HepG2 (cell line): ENCODE data around the gene MXRA7. TPM values are rescaled to one million over a fixed set of nuclear protein-coding genes. Genes with fewer than 3 reads are reported as not detected.

Experiments used
- AGO2 ChIP-seq: fragments of 200-400 bp; formaldehyde crosslinking; optimal IDR thresholded peaks from 2 replicates; pipeline ENCODE3; 2017; ENCODE audit warnings: mild to moderate bottlenecking, low read depth, low read length, moderate library complexity
- CREM ChIP-seq, 2 experiments: sonication (generic) in 1 of 2; formaldehyde crosslinking in 1 of 2; IDR thresholded peaks; 2 replicates each; pipeline versions ENCODE4 v1.4.0 to v1.6.1; 2016 to 2020; ENCODE audit warnings: antibody characterized with exemption in 1 of 2, mild to moderate bottlenecking in 1 of 2, missing genetic modification reagents in 1 of 2
- EEA1 ChIP-seq: sonication (generic); formaldehyde crosslinking; IDR thresholded peaks from 2 replicates; pipeline ENCODE4 v1.5.1; 2020; ENCODE audit warnings: mild to moderate bottlenecking, missing genetic modification reagents, borderline replicate concordance
- EHMT2 ChIP-seq: fragments of 200-600 bp; sonication (generic); IDR thresholded peaks from 2 replicates; pipeline ENCODE4 v1.7.0; 2017; ENCODE audit warnings: antibody characterized with exemption, low read depth, low read length, borderline replicate concordance
- ELF4 ChIP-seq: sonication (generic); formaldehyde crosslinking; IDR thresholded peaks from 2 replicates; pipeline ENCODE4 v1.5.0; 2020; ENCODE audit warnings: missing genetic modification reagents, mild to moderate bottlenecking, moderate library complexity, borderline replicate concordance
- FOXC1 ChIP-seq: sonication (generic); formaldehyde crosslinking; IDR thresholded peaks from 2 replicates; pipeline ENCODE4 v1.8.0; 2022; ENCODE audit warnings: mild to moderate bottlenecking, missing genetic modification reagents, borderline replicate concordance
- ISL2 ChIP-seq: sonication (generic); formaldehyde crosslinking; IDR thresholded peaks from 2 replicates; pipeline ENCODE4 v1.5.0; 2020; ENCODE audit warnings: missing genetic modification reagents
- KDM6A ChIP-seq: IDR thresholded peaks from 2 replicates; pipeline ENCODE4 v1.6.1; 2016; ENCODE audit warnings: low read depth
- NFYB ChIP-seq: sonication (generic); formaldehyde crosslinking; IDR thresholded peaks from 2 replicates; pipeline ENCODE4 v1.4.0; 2020; ENCODE audit warnings: missing genetic modification reagents
- POGZ ChIP-seq: sonication (generic); formaldehyde crosslinking; IDR thresholded peaks from 2 replicates; pipeline ENCODE4 v1.4.0; 2020; ENCODE audit warnings: mild to moderate bottlenecking, missing genetic modification reagents
- RFX5 ChIP-seq: IDR thresholded peaks from 2 replicates; pipeline ENCODE4 v1.6.1; 2011; ENCODE audit warnings: low read depth, low read length, improper control_type of control experiment
- ZBTB34 ChIP-seq: sonication (generic); formaldehyde crosslinking; IDR thresholded peaks from 2 replicates; pipeline ENCODE4 v1.8.0; 2022; ENCODE audit warnings: mild to moderate bottlenecking, missing genetic modification reagents
- ZNF17 ChIP-seq: sonication (generic); formaldehyde crosslinking; IDR thresholded peaks from 2 replicates; pipeline ENCODE4 v1.5.0; 2020; ENCODE audit warnings: mild to moderate bottlenecking, missing genetic modification reagents
- ZNF180 ChIP-seq: sonication (generic); formaldehyde crosslinking; IDR thresholded peaks from 2 replicates; pipeline ENCODE4 v1.4.0; 2020; ENCODE audit warnings: low read depth, missing genetic modification reagents, borderline replicate concordance
- ZNF468 ChIP-seq: sonication (generic); formaldehyde crosslinking; IDR thresholded peaks from 2 replicates; pipeline ENCODE4 v1.8.0; 2022; ENCODE audit warnings: mild to moderate bottlenecking, moderate library complexity, missing genetic modification reagents
- ZNF674 ChIP-seq: sonication (generic); formaldehyde crosslinking; IDR thresholded peaks from 2 replicates; pipeline ENCODE4 v1.5.0; 2020; ENCODE audit warnings: low read depth, mild to moderate bottlenecking, missing genetic modification reagents
- ZNF776 ChIP-seq: sonication (generic); formaldehyde crosslinking; IDR thresholded peaks from 2 replicates; pipeline ENCODE4 v1.4.0; 2020; ENCODE audit warnings: mild to moderate bottlenecking, missing genetic modification reagents
- ZSCAN12 ChIP-seq: sonication (generic); formaldehyde crosslinking; IDR thresholded peaks from 2 replicates; pipeline ENCODE4 v1.9.0; 2021; ENCODE audit warnings: mild to moderate bottlenecking, missing genetic modification reagents
- polyA plus RNA-seq, 8 experiments: library from polyadenylated mRNA; depleted of rRNA in 3 of 8; stranded (reverse) in 7 of 8; unstranded in 1 of 8; fragments of >200 nt; fragmentation: Illumina TruSeq in 4 of 8; extraction: Trizol in 4 of 8; gene quantifications; 2 replicates each; pipeline versions ENCODE4 v1.2.1 to v1.2.3, GENCODE V29; 2011 to 2016; ENCODE audit warnings: low read depth in 4 of 8, missing spikeins in 1 of 8, mixed read lengths in 1 of 8; ENCODE audit not compliant: insufficient read depth in 1 of 8
- total RNA-seq, 5 experiments: library from RNA; depleted of rRNA; stranded (reverse); fragments of >200 nt; fragmentation: Illumina TruSeq; extraction: Trizol; gene quantifications; 2 replicates each; pipeline ENCODE4 v1.2.3, GENCODE V29; 2016; ENCODE audit warnings: low read depth in 1 of 5
- TF ChIP-seq, protein P1 (sequence below): sonication (generic); formaldehyde crosslinking; IDR thresholded peaks from 2 replicates; pipeline ENCODE4 v1.5.1; 2020; ENCODE audit warnings: mild to moderate bottlenecking, missing genetic modification reagents, borderline replicate concordance
- TF ChIP-seq, protein P2 (sequence below): fragments of 450-650 bp; IDR thresholded peaks from 2 replicates; pipeline ENCODE4 v1.6.1; 2017
- TF ChIP-seq, protein P3 (sequence below): sonication (generic); formaldehyde crosslinking; conservative IDR thresholded peaks from 2 replicates; pipeline ENCODE4 v1.4.0; 2020; ENCODE audit warnings: mild to moderate bottlenecking, missing genetic modification reagents, moderate library complexity
- TF ChIP-seq, protein P4 (sequence below): sonication (generic); formaldehyde crosslinking; IDR thresholded peaks from 2 replicates; pipeline ENCODE4 v1.4.0; 2020; ENCODE audit warnings: mild to moderate bottlenecking, low read depth, missing genetic modification reagents

MXRA7 gene
- total and polyA plus RNA-seq, 2 of the 13 experiments (the other 11 are each of a cell fraction or from before 2014, with no cell fraction given): 44.8 to 112 TPM

GRCh38 chr17:76737082-76737675 is 26.4 kb upstream of the MXRA7 start, which contains the start of gene SRSF2 (continued):
- TF ChIP-seq CREM (IDR thresholded peaks at IDR 0.05): peak; percentile 74
- TF ChIP-seq CREM (CRISPR knock-in tag; IDR thresholded peaks at IDR 0.05): no peak
- TF ChIP-seq, protein P1, sequence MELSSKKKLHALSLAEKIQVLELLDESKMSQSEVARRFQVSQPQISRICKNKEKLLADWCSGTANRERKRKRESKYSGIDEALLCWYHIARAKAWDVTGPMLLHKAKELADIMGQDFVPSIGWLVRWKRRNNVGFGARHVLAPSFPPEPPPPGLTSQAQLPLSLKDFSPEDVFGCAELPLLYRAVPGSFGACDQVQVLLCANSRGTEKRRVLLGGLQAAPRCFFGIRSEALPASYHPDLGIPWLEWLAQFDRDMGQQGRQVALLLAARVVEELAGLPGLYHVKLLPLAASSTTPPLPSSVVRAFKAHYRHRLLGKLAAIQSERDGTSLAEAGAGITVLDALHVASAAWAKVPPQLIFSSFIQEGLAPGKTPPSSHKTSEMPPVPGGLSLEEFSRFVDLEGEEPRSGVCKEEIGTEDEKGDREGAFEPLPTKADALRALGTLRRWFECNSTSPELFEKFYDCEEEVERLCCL (CRISPR knock-in tag): peak; percentile 96
- TF ChIP-seq ZNF17 (CRISPR knock-in tag): no peak
- peak; percentile 11; the same call in 1 of the 2 replicates for TF ChIP-seq KDM6A (CRISPR knock-in tag)
- TF ChIP-seq ZNF674: peak; percentile 71; the same call in 1 of the 2 replicates
- TF ChIP-seq FOXC1 (CRISPR knock-in tag): peak; percentile 99
- TF ChIP-seq NFYB (CRISPR knock-in tag): peak; percentile 86
- peak; percentile 2; the same call in 1 of the 2 replicates for TF ChIP-seq EEA1 (CRISPR knock-in tag)
- TF ChIP-seq, protein P2, sequence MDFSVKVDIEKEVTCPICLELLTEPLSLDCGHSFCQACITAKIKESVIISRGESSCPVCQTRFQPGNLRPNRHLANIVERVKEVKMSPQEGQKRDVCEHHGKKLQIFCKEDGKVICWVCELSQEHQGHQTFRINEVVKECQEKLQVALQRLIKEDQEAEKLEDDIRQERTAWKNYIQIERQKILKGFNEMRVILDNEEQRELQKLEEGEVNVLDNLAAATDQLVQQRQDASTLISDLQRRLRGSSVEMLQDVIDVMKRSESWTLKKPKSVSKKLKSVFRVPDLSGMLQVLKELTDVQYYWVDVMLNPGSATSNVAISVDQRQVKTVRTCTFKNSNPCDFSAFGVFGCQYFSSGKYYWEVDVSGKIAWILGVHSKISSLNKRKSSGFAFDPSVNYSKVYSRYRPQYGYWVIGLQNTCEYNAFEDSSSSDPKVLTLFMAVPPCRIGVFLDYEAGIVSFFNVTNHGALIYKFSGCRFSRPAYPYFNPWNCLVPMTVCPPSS: no peak
- no peak; the same call in 1 of the 2 replicates for TF ChIP-seq RFX5
- TF ChIP-seq ZNF180 (CRISPR knock-in tag): no peak
- TF ChIP-seq ZNF468 (CRISPR knock-in tag): peak; percentile 94
- TF ChIP-seq, protein P3, sequence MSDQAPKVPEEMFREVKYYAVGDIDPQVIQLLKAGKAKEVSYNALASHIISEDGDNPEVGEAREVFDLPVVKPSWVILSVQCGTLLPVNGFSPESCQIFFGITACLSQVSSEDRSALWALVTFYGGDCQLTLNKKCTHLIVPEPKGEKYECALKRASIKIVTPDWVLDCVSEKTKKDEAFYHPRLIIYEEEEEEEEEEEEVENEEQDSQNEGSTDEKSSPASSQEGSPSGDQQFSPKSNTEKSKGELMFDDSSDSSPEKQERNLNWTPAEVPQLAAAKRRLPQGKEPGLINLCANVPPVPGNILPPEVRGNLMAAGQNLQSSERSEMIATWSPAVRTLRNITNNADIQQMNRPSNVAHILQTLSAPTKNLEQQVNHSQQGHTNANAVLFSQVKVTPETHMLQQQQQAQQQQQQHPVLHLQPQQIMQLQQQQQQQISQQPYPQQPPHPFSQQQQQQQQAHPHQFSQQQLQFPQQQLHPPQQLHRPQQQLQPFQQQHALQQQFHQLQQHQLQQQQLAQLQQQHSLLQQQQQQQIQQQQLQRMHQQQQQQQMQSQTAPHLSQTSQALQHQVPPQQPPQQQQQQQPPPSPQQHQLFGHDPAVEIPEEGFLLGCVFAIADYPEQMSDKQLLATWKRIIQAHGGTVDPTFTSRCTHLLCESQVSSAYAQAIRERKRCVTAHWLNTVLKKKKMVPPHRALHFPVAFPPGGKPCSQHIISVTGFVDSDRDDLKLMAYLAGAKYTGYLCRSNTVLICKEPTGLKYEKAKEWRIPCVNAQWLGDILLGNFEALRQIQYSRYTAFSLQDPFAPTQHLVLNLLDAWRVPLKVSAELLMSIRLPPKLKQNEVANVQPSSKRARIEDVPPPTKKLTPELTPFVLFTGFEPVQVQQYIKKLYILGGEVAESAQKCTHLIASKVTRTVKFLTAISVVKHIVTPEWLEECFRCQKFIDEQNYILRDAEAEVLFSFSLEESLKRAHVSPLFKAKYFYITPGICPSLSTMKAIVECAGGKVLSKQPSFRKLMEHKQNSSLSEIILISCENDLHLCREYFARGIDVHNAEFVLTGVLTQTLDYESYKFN (CRISPR knock-in tag): no peak
- no peak for TF ChIP-seq EHMT2
- TF ChIP-seq ISL2 (CRISPR knock-in tag): peak; percentile 87
- TF ChIP-seq ZBTB34: no peak
- peak; percentile 86 for TF ChIP-seq POGZ (CRISPR knock-in tag)
- TF ChIP-seq ZSCAN12 (CRISPR knock-in tag): peak; percentile 96; the same call in 1 of the 2 replicates
- TF ChIP-seq AGO2: peak; percentile 98
- peak; percentile 88 for TF ChIP-seq ZNF776
- no peak; the same call in 1 of the 2 replicates for TF ChIP-seq ELF4 (CRISPR knock-in tag)
- TF ChIP-seq, protein P4, sequence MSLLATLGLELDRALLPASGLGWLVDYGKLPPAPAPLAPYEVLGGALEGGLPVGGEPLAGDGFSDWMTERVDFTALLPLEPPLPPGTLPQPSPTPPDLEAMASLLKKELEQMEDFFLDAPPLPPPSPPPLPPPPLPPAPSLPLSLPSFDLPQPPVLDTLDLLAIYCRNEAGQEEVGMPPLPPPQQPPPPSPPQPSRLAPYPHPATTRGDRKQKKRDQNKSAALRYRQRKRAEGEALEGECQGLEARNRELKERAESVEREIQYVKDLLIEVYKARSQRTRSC (CRISPR knock-in tag): peak; percentile 13; the same call in 1 of the 2 replicates
